ENCODE data around the gene BST1.

- no peak for TF ChIP-seq CTCF (IDR thresholded peaks at IDR 0.05 in 4 of 5, conservative IDR thresholded peaks at IDR 0.05 in 1 of 5)
- TF ChIP-seq POLR2A (IDR thresholded peaks at IDR 0.05) = no peak
Observed at GRCh38 chr4:15755321-15756155, 52.7 kb downstream of the BST1 start.
